ENCODE results near the gene SMNDC1.

- TF ChIP-seq CTCF (conservative IDR thresholded peaks at IDR 0.05; ENCODE audit: low read length) (no peak), EZH2phosphoT487 (IDR thresholded peaks at IDR 0.05; ENCODE audit: borderline replicate concordance) (no peak)
Measured at GRCh38 chr10:110349831-110350230, 45.1 kb upstream of the SMNDC1 start.

Measured in Loucy (cell line).